Panc1 (cell line): Measurements from ENCODE around the gene KCNK6. TPM values are rescaled to one million over a fixed set of nuclear protein-coding genes. Genes with fewer than 3 reads are reported as not detected.

Source experiments
- ATAC-seq: fragments of 200-7000 bp; cut with Tn5 transposase; 2 replicates; pipeline ENCODE4 v1.9.1; 2020; ENCODE audit warnings: mild to moderate bottlenecking, moderate library complexity
- BruUV-seq: library from RNA; stranded (reverse); fragments of 400-500 nt; replicated peaks from 2 replicates; lab custom pipeline; 2021; lab: Mats Ljungman, UMichigan
- CTCF ChIA-PET: fragments of 300-600 bp; sonication (Branson Sonifier 250); formaldehyde crosslinking; loops from one replicate; lab custom pipeline; 2022; ENCODE audit warnings: antibody characterized with exemption; lab: Charles Lee
- POLR2A ChIA-PET: fragments of 300-600 bp; sonication (Branson Sonifier 250); formaldehyde crosslinking; loops from one replicate; lab custom pipeline; 2022; ENCODE audit warnings: antibody characterized with exemption; lab: Charles Lee
- DNase-seq: peaks from one replicate; pipeline ENCODE4 v3.0.0-alpha.2; 2010; ENCODE audit warnings: low read depth, low spot score
- H3K27ac ChIP-seq: 2 replicates; pipeline ENCODE4 v1.5.1; 2011; ENCODE audit warnings: mild to moderate bottlenecking, low read length, inconsistent platforms
- H3K27me3 ChIP-seq: fragments of 200-500 bp; sonication (Bioruptor generic); 2 replicates; pipeline ENCODE4 v1.6.0; 2014; ENCODE audit warnings: low read length, inconsistent platforms; ENCODE audit not compliant: control insufficient read depth, insufficient read depth
- H3K36me3 ChIP-seq: fragments of 200-500 bp; sonication (Bioruptor generic); 2 replicates; pipeline ENCODE4 v1.5.1; 2014; ENCODE audit warnings: inconsistent platforms, mild to moderate bottlenecking, low read length, moderate library complexity; ENCODE audit not compliant: control insufficient read depth, insufficient read depth
- H3K4me1 ChIP-seq: 2 replicates; pipeline ENCODE4 v1.5.1; 2011; ENCODE audit warnings: inconsistent platforms, mild to moderate bottlenecking, low read length, moderate library complexity; ENCODE audit not compliant: control insufficient read depth, insufficient read depth
- H3K4me3 ChIP-seq, 2 experiments: 2 replicates each; pipeline ENCODE4 v1.5.1; 2011 to 2012; ENCODE audit warnings: low read depth in 2 of 2, low read length in 2 of 2, mild to moderate bottlenecking in 2 of 2, inconsistent platforms in 1 of 2, moderate library complexity in 1 of 2
- H3K9me3 ChIP-seq: fragments of 200-500 bp; sonication (Bioruptor generic); 2 replicates; pipeline ENCODE4 v1.5.1; 2014; ENCODE audit warnings: low read depth, mild to moderate bottlenecking, inconsistent platforms, low read length, moderate library complexity; ENCODE audit not compliant: control insufficient read depth, insufficient read depth
- POLR2AphosphoS5 ChIP-seq: IDR thresholded peaks from 2 replicates; pipeline ENCODE4 v1.6.1; 2012; ENCODE audit warnings: mild to moderate bottlenecking, low read depth, low read length, moderate library complexity
- REST ChIP-seq, 2 experiments: IDR thresholded peaks; 2 replicates each; pipeline ENCODE4 v1.6.1; 2011 to 2012; ENCODE audit warnings: low read depth in 2 of 2, control low read depth in 1 of 2, low read length in 1 of 2, mild to moderate bottlenecking in 1 of 2, moderate library complexity in 1 of 2; ENCODE audit not compliant: insufficient read depth in 1 of 2
- SIN3A ChIP-seq: IDR thresholded peaks from 2 replicates; pipeline ENCODE4 v1.6.1; 2012; ENCODE audit warnings: low read depth, mild to moderate bottlenecking, low read length, moderate library complexity, borderline replicate concordance; ENCODE audit not compliant: insufficient read depth
- TCF7L2 ChIP-seq: IDR thresholded peaks from 2 replicates; pipeline ENCODE4 v1.6.1; 2011; ENCODE audit warnings: mild to moderate bottlenecking, low read depth, low read length, inconsistent platforms
- in situ Hi-C: cut with HindIII; loops from 2 replicates; pipeline ENCODE4 v1.10.0; 2016; ENCODE audit warnings: low sequenced_read_pairs, low pct_unique_long_range_greater_than_20kb
- intact Hi-C: fragments of 100-400 bp; cut with micrococcal nuclease; formaldehyde crosslinking; loops from one replicate; pipeline ENCODE4 v1.10.0; 2022; ENCODE audit not compliant: unreplicated experiment
- total RNA-seq: library from RNA; stranded (reverse); gene quantifications from one replicate; pipeline ENCODE4 v1.2.1, GENCODE V29; 2021; ENCODE audit not compliant: unreplicated experiment
- TF ChIP-seq, protein P1 (sequence below): fragments of 450-650 bp; IDR thresholded peaks from 2 replicates; pipeline ENCODE4 v1.5.1; 2017; ENCODE audit warnings: mild to moderate bottlenecking

The KCNK6 gene
- total RNA-seq, 1 experiment from 2014 or later, result 17.2 TPM

DNA sequence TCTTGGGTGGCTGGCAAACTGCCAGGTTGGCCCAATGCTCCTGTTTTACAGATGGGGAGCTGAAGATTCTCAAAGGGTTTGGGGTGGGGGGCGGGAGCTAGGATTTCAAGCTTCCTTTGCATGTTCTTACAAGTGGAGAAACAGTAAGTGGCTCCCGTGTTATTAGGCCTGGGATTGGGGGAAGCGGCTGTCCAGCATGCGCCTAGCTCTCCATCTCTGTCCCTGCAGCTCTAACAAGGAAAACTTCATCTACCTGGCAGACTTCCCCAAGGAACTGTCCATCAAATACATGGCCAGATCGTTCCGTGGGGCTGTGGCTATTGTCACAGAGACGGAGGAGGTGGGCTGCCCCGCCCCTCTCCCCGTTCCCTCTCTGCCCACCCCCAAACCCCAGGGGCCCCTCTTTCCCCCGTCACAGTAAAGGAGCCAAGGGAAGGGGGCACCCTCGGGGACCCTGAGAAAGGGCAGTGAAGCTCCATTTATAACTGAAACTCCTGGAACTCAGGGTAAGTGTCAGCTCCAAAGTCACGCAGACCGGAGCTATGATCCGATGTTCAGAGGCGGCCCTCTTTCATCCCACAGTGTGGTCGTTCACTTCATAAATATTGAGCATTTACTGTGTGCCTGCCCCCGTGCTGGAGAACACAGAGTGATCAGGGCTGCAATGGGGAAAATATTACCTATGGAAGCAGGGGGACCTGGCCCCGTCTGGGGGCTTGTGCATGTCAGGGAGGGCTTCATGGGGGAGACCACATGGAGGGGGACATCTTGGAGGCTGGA is 39.8 kb downstream of the KCNK6 start:
- ChIA-PET POLR2A (interaction anchor here (0.9 kb wide), 1 partner anchor 17 kb away, joined by 3 read pairs; no protein-coding TSS in a partner anchor), CTCF (no interaction called here)
- 0 out of 2 replicates have a peak, but pooled peaks cover 3% of the 10 kb centered on the region for H3K4me1 ChIP-seq
- H3K9me3 ChIP-seq, result no peaks in the 10 kb centered on the region
- ATAC-seq (no peak), DNase-seq (no peak)
- no peak overlapping the region for H3K4me3 ChIP-seq
- intact Hi-C loops, result no loop called here
- H3K27me3 ChIP-seq, result peaks cover 10% of the 10 kb centered on the region
- BruUV-seq, result no TSS peak
- no peak overlapping the region for H3K27ac ChIP-seq
- peak; percentile 51; the same call in 1 of the 2 replicates for TF ChIP-seq TCF7L2
- no peak for TF ChIP-seq REST (IDR thresholded peaks at IDR 0.05; ENCODE audit: insufficient read depth in 1 of 2, low read depth in 2 of 2, low read length in 1 of 2)
- TF ChIP-seq, protein P1, sequence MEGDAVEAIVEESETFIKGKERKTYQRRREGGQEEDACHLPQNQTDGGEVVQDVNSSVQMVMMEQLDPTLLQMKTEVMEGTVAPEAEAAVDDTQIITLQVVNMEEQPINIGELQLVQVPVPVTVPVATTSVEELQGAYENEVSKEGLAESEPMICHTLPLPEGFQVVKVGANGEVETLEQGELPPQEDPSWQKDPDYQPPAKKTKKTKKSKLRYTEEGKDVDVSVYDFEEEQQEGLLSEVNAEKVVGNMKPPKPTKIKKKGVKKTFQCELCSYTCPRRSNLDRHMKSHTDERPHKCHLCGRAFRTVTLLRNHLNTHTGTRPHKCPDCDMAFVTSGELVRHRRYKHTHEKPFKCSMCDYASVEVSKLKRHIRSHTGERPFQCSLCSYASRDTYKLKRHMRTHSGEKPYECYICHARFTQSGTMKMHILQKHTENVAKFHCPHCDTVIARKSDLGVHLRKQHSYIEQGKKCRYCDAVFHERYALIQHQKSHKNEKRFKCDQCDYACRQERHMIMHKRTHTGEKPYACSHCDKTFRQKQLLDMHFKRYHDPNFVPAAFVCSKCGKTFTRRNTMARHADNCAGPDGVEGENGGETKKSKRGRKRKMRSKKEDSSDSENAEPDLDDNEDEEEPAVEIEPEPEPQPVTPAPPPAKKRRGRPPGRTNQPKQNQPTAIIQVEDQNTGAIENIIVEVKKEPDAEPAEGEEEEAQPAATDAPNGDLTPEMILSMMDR, result no peak
- no peak for TF ChIP-seq POLR2AphosphoS5
- TF ChIP-seq SIN3A, result no peak
- in situ Hi-C loops, result no loop called here
- no peaks in the 10 kb centered on the region for H3K36me3 ChIP-seq

- Histone ChIP-seq H3K27ac (no peak overlapping the region), H3K4me3 (no peak overlapping the region), H3K9me3 (no peaks in the 10 kb centered on the region), H3K27me3 (peaks cover 10% of the 10 kb centered on the region), H3K4me1 (0 out of 2 replicates have a peak, but pooled peaks cover 3% of the 10 kb centered on the region), H3K36me3 (no peaks in the 10 kb centered on the region)
- DNase-seq (no peak), ATAC-seq (no peak)
- intact Hi-C loops (no loop called here), in situ Hi-C loops (no loop called here)
- CTCF ChIA-PET, result no interaction called here
- no TSS peak for BruUV-seq
- no peak for TF ChIP-seq TCF7L2
- TF ChIP-seq REST (IDR thresholded peaks at IDR 0.05; ENCODE audit: insufficient read depth in 1 of 2, low read depth in 2 of 2, low read length in 1 of 2), result no peak
- no peak for TF ChIP-seq POLR2AphosphoS5
- TF ChIP-seq SIN3A, result no peak
- TF ChIP-seq, protein P1, result no peak
- POLR2A ChIA-PET, result interaction anchor here (0.8 kb wide), 1 partner anchor 28 kb away, joined by 6 read pairs; the partner anchor contains the start of gene GGN
Observed at GRCh38 chr19:38360351-38360750, 40.7 kb downstream of the KCNK6 start.
